SK-N-SH (cell line): ENCODE measurements around the gene ATP2A1.

Experiments
- CHD2 ChIP-seq: fragments of 150-350 bp; IDR thresholded peaks from 2 replicates; pipeline ENCODE4 v1.6.1; 2018; ENCODE audit warnings: low read length; ENCODE audit not compliant: partially characterized antibody
- CTCF ChIP-seq: fragments of 200-600 bp; sonication (generic); IDR thresholded peaks from 2 replicates; pipeline ENCODE4 v1.6.1; 2017; ENCODE audit warnings: antibody characterized with exemption, mild to moderate bottlenecking, moderate library complexity
- EP300 ChIP-seq, 2 experiments: IDR thresholded peaks; 2 replicates each; pipeline versions ENCODE4 v1.4.0 to v1.6.1; 2012; ENCODE audit warnings: borderline replicate concordance in 1 of 2, low read depth in 1 of 2, low read length in 1 of 2
- FOSL2 ChIP-seq: IDR thresholded peaks from 2 replicates; pipeline ENCODE4 v1.4.0; 2012; ENCODE audit warnings: low read depth, mild to moderate bottlenecking, moderate library complexity, borderline replicate concordance
- MAX ChIP-seq: IDR thresholded peaks from 2 replicates; pipeline ENCODE4 v1.4.0; 2012; ENCODE audit warnings: low read depth
- MEF2A ChIP-seq: IDR thresholded peaks from 2 replicates; pipeline ENCODE4 v1.4.0; 2012; ENCODE audit warnings: low read depth, borderline replicate concordance
- PBX3 ChIP-seq: IDR thresholded peaks from 2 replicates; pipeline ENCODE4; 2012
- RAD21 ChIP-seq: IDR thresholded peaks from 2 replicates; pipeline ENCODE4 v1.6.1; 2012; ENCODE audit warnings: mild to moderate bottlenecking, low read length
- RFX5 ChIP-seq: IDR thresholded peaks from 2 replicates; pipeline ENCODE4 v1.6.1; 2012; ENCODE audit warnings: mild to moderate bottlenecking, improper control_type of control experiment, low read length
- SIN3A ChIP-seq: IDR thresholded peaks from 2 replicates; pipeline ENCODE4 v1.6.1; 2012; ENCODE audit warnings: low read depth, mild to moderate bottlenecking, low read length, moderate library complexity, borderline replicate concordance
- TCF12 ChIP-seq: IDR thresholded peaks from 2 replicates; pipeline ENCODE4 v1.4.0; 2012

- TF ChIP-seq EP300 (IDR thresholded peaks at IDR 0.05; ENCODE audit: borderline replicate concordance in 1 of 2, low read depth in 1 of 2, low read length in 1 of 2) (no peak), FOSL2 (no peak), RAD21 (no peak), RFX5 (no peak), CTCF (no peak), MAX (no peak), PBX3 (no peak), CHD2 (no peak), MEF2A (no peak), TCF12 (no peak), SIN3A (no peak)
These were observed 14.1 kb upstream of the ATP2A1 start for GRCh38 chr16:28863929-28864793.
